Measurements from ENCODE around the gene GSS. TPM values are rescaled to one million over a fixed set of nuclear protein-coding genes. Genes with fewer than 3 reads are reported as not detected.

GSS gene
- total RNA-seq, 1 donor from 2014 or later: 26.1 TPM

- no peaks in the 10 kb centered on the region for H3K4me1 Mint-ChIP-seq
- ATAC-seq (ENCODE audit: low read depth) (no peak), DNase-seq (no peak)
- no peak overlapping the region for H3K4me3 Mint-ChIP-seq
- peaks cover 2% of the 10 kb centered on the region for H3K36me3 Mint-ChIP-seq (ENCODE audit: low read depth)
- H3K9me3 Mint-ChIP-seq: no peaks in the 10 kb centered on the region
- intact Hi-C loops (cut with micrococcal nuclease): no loop called here
- H3K27me3 Mint-ChIP-seq: peaks cover 7% of the 10 kb centered on the region
- TF ChIP-seq CTCF (IDR thresholded peaks at IDR 0.05): no peak
- H3K27ac Mint-ChIP-seq: no peak overlapping the region
- CTCF ChIA-PET: no interaction called here
- POLR2A ChIA-PET: interaction anchor here (0.6 kb wide), 1 partner anchor 136 kb away, joined by 3 read pairs; no protein-coding TSS in a partner anchor
Observed at GRCh38 chr20:34988191-34988540, 32.6 kb upstream of the GSS start.

- POLR2A ChIA-PET: no interaction called here
- intact Hi-C loops (cut with micrococcal nuclease): no loop called here
- ATAC-seq (ENCODE audit: low read depth) (no peak), DNase-seq (no peak)
- Mint-ChIP-seq H3K27me3 (peaks cover 11% of the 10 kb centered on the region), H3K36me3 (ENCODE audit: low read depth) (peaks cover 2% of the 10 kb centered on the region), H3K27ac (no peak overlapping the region), H3K4me1 (no peaks in the 10 kb centered on the region), H3K9me3 (no peaks in the 10 kb centered on the region), H3K4me3 (no peak overlapping the region)
- CTCF ChIA-PET: no interaction called here
- no peak for TF ChIP-seq CTCF (IDR thresholded peaks at IDR 0.05)
Observed at GRCh38 chr20:34987288-34988190, 31.9 kb upstream of the GSS start.

- Mint-ChIP-seq H3K4me1 (no peaks in the 10 kb centered on the region), H3K27me3 (peaks cover 17% of the 10 kb centered on the region), H3K27ac (no peak overlapping the region), H3K36me3 (ENCODE audit: low read depth) (peaks cover 2% of the 10 kb centered on the region), H3K9me3 (no peaks in the 10 kb centered on the region), H3K4me3 (no peak overlapping the region)
- POLR2A ChIA-PET: no interaction called here
- TF ChIP-seq CTCF (IDR thresholded peaks at IDR 0.05): no peak
- CTCF ChIA-PET: no interaction called here
- DNase-seq (no peak), ATAC-seq (ENCODE audit: low read depth) (no peak)
- intact Hi-C loops (cut with micrococcal nuclease): no loop called here
Observed at GRCh38 chr20:34986311-34987287, 31.0 kb upstream of the GSS start.

GRCh38 chr20:34985461-34986310 is 30.1 kb upstream of the GSS start:
- ChIA-PET POLR2A (no interaction called here), CTCF (no interaction called here)
- H3K27ac Mint-ChIP-seq: no peak overlapping the region

More at GRCh38 chr20:34985461-34986310, 30.1 kb upstream of the GSS start:
- DNase-seq: no peak
- Mint-ChIP-seq H3K4me3 (no peak overlapping the region), H3K27me3 (peaks cover 22% of the 10 kb centered on the region), H3K36me3 (ENCODE audit: low read depth) (no peaks in the 10 kb centered on the region), H3K4me1 (no peaks in the 10 kb centered on the region), H3K9me3 (no peaks in the 10 kb centered on the region)
- ATAC-seq (ENCODE audit: low read depth): no peak
- intact Hi-C loops (cut with micrococcal nuclease): no loop called here
- TF ChIP-seq CTCF (IDR thresholded peaks at IDR 0.05): no peak

Data from activated B cell treated with CpG ODN at 0.5 μM for 24 hours (primary cell).